Measurements from ENCODE around the gene CDKN2B-AS1. TPM values are rescaled to one million over a fixed set of nuclear protein-coding genes. Genes with fewer than 3 reads are reported as not detected.

The CDKN2B-AS1 gene
- polyA plus RNA-seq, 1 experiment: 2.8 TPM

- H3K9me3 ChIP-seq (ENCODE audit: control insufficient read depth, insufficient read depth, low read length): peaks cover 6% of the 10 kb centered on the region; the same call in 1 of the 2 replicates
- H3K27ac ChIP-seq (ENCODE audit: low read depth, low read length): no peak overlapping the region
- H3K27me3 ChIP-seq (ENCODE audit: control insufficient read depth, insufficient read depth, low read length): no peaks in the 10 kb centered on the region
- TF ChIP-seq, protein P1, sequence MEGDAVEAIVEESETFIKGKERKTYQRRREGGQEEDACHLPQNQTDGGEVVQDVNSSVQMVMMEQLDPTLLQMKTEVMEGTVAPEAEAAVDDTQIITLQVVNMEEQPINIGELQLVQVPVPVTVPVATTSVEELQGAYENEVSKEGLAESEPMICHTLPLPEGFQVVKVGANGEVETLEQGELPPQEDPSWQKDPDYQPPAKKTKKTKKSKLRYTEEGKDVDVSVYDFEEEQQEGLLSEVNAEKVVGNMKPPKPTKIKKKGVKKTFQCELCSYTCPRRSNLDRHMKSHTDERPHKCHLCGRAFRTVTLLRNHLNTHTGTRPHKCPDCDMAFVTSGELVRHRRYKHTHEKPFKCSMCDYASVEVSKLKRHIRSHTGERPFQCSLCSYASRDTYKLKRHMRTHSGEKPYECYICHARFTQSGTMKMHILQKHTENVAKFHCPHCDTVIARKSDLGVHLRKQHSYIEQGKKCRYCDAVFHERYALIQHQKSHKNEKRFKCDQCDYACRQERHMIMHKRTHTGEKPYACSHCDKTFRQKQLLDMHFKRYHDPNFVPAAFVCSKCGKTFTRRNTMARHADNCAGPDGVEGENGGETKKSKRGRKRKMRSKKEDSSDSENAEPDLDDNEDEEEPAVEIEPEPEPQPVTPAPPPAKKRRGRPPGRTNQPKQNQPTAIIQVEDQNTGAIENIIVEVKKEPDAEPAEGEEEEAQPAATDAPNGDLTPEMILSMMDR (IDR thresholded peaks at IDR 0.05; ENCODE audit: low read depth, low read length): no peak
- CTCF ChIA-PET: interaction anchor here (0.8 to 2.8 kb wide), 9 partner anchors 20 to 552 kb away, joined by 3 to 34 read pairs (median 6); partner anchors contain the start of gene CDKN2B
- DNase-seq (ENCODE audit: low read depth, low spot score): no peak
- no peak overlapping the region for H3K4me3 ChIP-seq (ENCODE audit: low read depth, low read length)
- POLR2A ChIA-PET: no interaction called here
Observed at GRCh38 chr9:21985964-21986667, 8.5 kb upstream of the CDKN2B-AS1 start.

DNA sequence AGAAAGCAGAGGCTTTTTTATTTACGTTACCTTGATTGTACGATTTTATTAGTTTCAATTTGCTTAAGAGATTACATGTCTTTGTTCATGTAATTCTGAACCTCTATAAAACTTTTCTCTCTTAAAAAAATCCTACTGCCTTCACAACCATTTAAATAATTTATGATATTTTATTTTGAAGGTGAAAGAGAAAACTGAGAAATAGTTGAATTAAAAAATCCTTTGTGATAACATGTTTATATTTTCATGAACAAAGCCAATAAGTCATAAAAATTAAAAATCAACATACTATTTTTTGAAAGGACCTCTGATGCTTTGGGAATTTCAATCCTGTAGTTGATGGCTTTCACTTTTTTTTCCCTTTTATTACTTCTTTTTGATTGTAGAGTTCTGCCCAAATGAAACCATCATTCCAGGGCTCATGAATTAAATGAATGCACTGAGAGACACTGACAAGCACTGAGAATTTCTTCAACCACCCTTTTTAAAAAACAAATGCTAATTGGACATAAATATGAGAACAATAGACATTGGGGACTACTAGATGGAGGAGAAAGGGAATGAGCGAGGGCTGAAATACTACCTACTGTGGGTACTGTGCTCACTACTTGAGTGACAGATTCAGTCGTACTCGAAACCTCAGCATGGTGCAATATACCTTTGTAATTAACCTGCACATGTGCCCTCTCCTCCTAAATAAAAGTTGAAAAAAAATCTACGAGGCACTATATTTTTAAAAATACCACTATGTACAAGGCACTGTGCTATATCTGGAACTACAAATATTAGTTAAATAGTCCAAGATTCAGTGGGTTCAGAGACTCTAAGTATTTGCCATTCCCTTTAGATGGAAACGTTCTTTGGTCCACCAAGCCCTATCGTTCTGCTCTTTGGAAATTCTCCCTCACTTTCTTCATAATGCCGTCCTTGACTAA, 6.3 kb upstream of the CDKN2B-AS1 start:
- Histone ChIP-seq H3K4me3 (ENCODE audit: low read depth, low read length) (no peak overlapping the region; the same call in 1 of the 2 replicates), H3K9me3 (ENCODE audit: control insufficient read depth, insufficient read depth, low read length) (peaks cover 6% of the 10 kb centered on the region; the same call in 1 of the 2 replicates), H3K27ac (ENCODE audit: low read depth, low read length) (no peak overlapping the region), H3K27me3 (ENCODE audit: control insufficient read depth, insufficient read depth, low read length) (no peaks in the 10 kb centered on the region)
- ChIA-PET CTCF (interaction anchor here (1.4 to 8.0 kb wide), 3 partner anchors 20 to 256 kb away, joined by 8 to 69 read pairs (median 16); partner anchors contain the start of gene CDKN2B), POLR2A (no interaction called here)
- DNase-seq (ENCODE audit: low read depth, low spot score): no peak
- TF ChIP-seq, protein P1 (IDR thresholded peaks at IDR 0.05; ENCODE audit: low read depth, low read length): no peak

DNA sequence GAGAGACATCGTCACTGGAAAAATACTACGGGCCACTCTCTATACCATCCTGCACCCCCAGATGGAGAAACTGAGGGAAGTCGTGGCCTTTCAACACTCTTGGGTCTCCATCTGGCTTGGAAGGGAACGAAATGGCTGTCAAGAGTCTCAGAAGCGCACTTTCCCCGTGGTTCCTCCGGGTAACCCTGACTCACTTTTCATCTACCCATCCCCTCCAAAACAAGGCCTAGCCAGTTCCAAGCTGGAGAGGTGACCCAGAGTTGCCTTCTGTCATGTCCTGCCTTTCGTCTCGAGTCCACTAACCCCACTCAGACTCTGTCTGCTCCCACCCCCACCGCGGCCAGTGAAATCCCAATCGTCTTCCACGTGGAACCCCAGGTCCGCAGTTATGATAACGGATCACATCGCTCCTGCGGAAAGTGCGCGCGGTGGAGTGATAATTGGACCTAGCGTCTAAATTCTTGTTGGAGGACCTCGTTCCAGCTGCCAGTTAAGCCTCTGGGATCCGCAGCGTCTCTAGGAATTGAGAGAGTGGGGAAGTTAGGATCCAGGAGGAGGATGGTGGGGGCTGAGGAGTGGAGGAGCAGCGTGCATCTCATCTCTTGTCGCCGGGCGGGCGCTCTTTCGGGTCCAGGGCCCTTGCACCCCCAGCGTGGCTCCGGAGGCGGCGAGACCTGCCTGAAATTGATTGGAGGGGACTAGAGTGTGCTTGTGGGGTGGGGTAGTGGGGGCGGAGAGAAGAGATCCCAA, 5.0 kb upstream of the CDKN2B-AS1 start:
- Histone ChIP-seq H3K9me3 (ENCODE audit: control insufficient read depth, insufficient read depth, low read length) (peaks cover 6% of the 10 kb centered on the region; the same call in 1 of the 2 replicates), H3K27me3 (ENCODE audit: control insufficient read depth, insufficient read depth, low read length) (no peaks in the 10 kb centered on the region), H3K27ac (ENCODE audit: low read depth, low read length) (no peak overlapping the region), H3K4me3 (ENCODE audit: low read depth, low read length) (peak overlapping the region; percentile 23; the same call in 1 of the 2 replicates)
- ChIA-PET POLR2A (interaction anchor here (1.2 kb wide), 1 partner anchor 19 kb away, joined by 5 read pairs; the partner anchor contains the start of gene CDKN2B), CTCF (interaction anchor here (1.1 to 8.0 kb wide), 5 partner anchors 19 to 255 kb away, joined by 3 to 69 read pairs (median 16); partner anchors contain the start of gene CDKN2B)
- no peak for DNase-seq (ENCODE audit: low read depth, low spot score)
- TF ChIP-seq, protein P1 (IDR thresholded peaks at IDR 0.05; ENCODE audit: low read depth, low read length): no peak

GRCh38 chr9:21991072-21991959, 3.3 kb upstream of the CDKN2B-AS1 start:
- TF ChIP-seq, protein P1 (IDR thresholded peaks at IDR 0.05; ENCODE audit: low read depth, low read length): no peak
- POLR2A ChIA-PET: no interaction called here

More at GRCh38 chr9:21991072-21991959, 3.3 kb upstream of the CDKN2B-AS1 start:
- Histone ChIP-seq H3K4me3 (ENCODE audit: low read depth, low read length) (peak overlapping the region; percentile 34; the same call in 1 of the 2 replicates), H3K27me3 (ENCODE audit: control insufficient read depth, insufficient read depth, low read length) (no peaks in the 10 kb centered on the region), H3K9me3 (ENCODE audit: control insufficient read depth, insufficient read depth, low read length) (peaks cover 6% of the 10 kb centered on the region; the same call in 1 of the 2 replicates), H3K27ac (ENCODE audit: low read depth, low read length) (no peak overlapping the region)
- CTCF ChIA-PET: interaction anchor here (1.0 to 8.0 kb wide), 7 partner anchors 10 to 253 kb away, joined by 3 to 69 read pairs (median 9); partner anchors contain the start of gene CDKN2B
- DNase-seq (ENCODE audit: low read depth, low spot score): no peak
